ENCODE measurements around the gene EPS15. TPM values are rescaled to one million over a fixed set of nuclear protein-coding genes. Genes with fewer than 3 reads are reported as not detected.

Gene EPS15
- total RNA-seq, 4 donors from 2014 or later = 49.8 to 84.3 (median 62.5) TPM

GRCh38 chr1:51491166-51491981 lies 27.7 kb downstream of the EPS15 start:
- TF ChIP-seq POLR2AphosphoS5 (IDR thresholded peaks at IDR 0.05) = no peak
- TF ChIP-seq POLR2A (IDR thresholded peaks at IDR 0.05; ENCODE audit: low read depth) = no peak
- 80% methylated on average over 4 of the region's 4 CpGs for WGBS
- no peak for DNase-seq (ENCODE audit: extremely low spot score)
- Histone ChIP-seq H3K4me1 (peaks cover 52 to 75% (median 59%) of the 10 kb centered on the region in 4 donors), H3K27ac (replicated peaks in 1 of 4) (peak overlapping the region in 1 of 4 donors; percentile 1), H3K27me3 (no peaks in the 10 kb centered on the region), H3K4me3 (no peak overlapping the region), H3K36me3 (no peaks in the 10 kb centered on the region), H3K9me3 (no peaks in the 10 kb centered on the region)
- intact Hi-C loops (cut with DNase I) = no loop called here

GRCh38 chr1:51489472-51489871 lies 29.6 kb downstream of the EPS15 start:
- no peaks in the 10 kb centered on the region for H3K36me3 ChIP-seq
- whole genome bisulfite sequencing = 85% methylated on average over 3 of the region's 3 CpGs
- no peak overlapping the region for H3K4me3 ChIP-seq
- no peaks in the 10 kb centered on the region for H3K27me3 ChIP-seq
- peaks cover 37 to 56% (median 42%) of the 10 kb centered on the region in 4 donors for H3K4me1 ChIP-seq
- intact Hi-C loops (cut with DNase I) = no loop called here
- no peak for DNase-seq (ENCODE audit: extremely low spot score)
- H3K27ac ChIP-seq (replicated peaks in 1 of 4) = no peak overlapping the region
- H3K9me3 ChIP-seq = no peaks in the 10 kb centered on the region
- no peak for TF ChIP-seq CTCF (IDR thresholded peaks at IDR 0.05)
- TF ChIP-seq EP300 (IDR thresholded peaks at IDR 0.05) = no peak
- no peak for TF ChIP-seq POLR2A (IDR thresholded peaks at IDR 0.05; ENCODE audit: low read depth)
- no peak for TF ChIP-seq POLR2AphosphoS5 (IDR thresholded peaks at IDR 0.05)

- Histone ChIP-seq H3K27ac (replicated peaks in 1 of 4) (no peak overlapping the region), H3K4me1 (peaks cover 33 to 47% (median 35%) of the 10 kb centered on the region in 4 donors), H3K27me3 (no peaks in the 10 kb centered on the region), H3K4me3 (no peak overlapping the region), H3K9me3 (no peaks in the 10 kb centered on the region), H3K36me3 (no peaks in the 10 kb centered on the region)
- WGBS = 61% methylated on average over 4 of the region's 4 CpGs
- TF ChIP-seq POLR2A (IDR thresholded peaks at IDR 0.05; ENCODE audit: low read depth) = no peak
- TF ChIP-seq CTCF (IDR thresholded peaks at IDR 0.05) = no peak
- TF ChIP-seq EP300 (IDR thresholded peaks at IDR 0.05) = no peak
- no peak for TF ChIP-seq POLR2AphosphoS5 (IDR thresholded peaks at IDR 0.05)
- intact Hi-C loops (cut with DNase I) = no loop called here
- DNase-seq (ENCODE audit: extremely low spot score) = no peak
These were observed 30.6 kb downstream of the EPS15 start for GRCh38 chr1:51488372-51489050.

GRCh38 chr1:51487628-51488027 lies 31.4 kb downstream of the EPS15 start:
- intact Hi-C loops (cut with DNase I) = no loop called here
- Histone ChIP-seq H3K27ac (replicated peaks in 1 of 4) (no peak overlapping the region), H3K4me1 (peaks cover 33 to 50% (median 42%) of the 10 kb centered on the region in 4 donors), H3K36me3 (no peaks in the 10 kb centered on the region), H3K9me3 (no peaks in the 10 kb centered on the region), H3K4me3 (no peak overlapping the region), H3K27me3 (no peaks in the 10 kb centered on the region)
- WGBS = 69% methylated on average over 1 of the region's 1 CpG
- TF ChIP-seq POLR2A (IDR thresholded peaks at IDR 0.05; ENCODE audit: low read depth) = no peak
- no peak for TF ChIP-seq EP300 (IDR thresholded peaks at IDR 0.05)
- TF ChIP-seq CTCF (IDR thresholded peaks at IDR 0.05) = no peak
- TF ChIP-seq POLR2AphosphoS5 (IDR thresholded peaks at IDR 0.05) = no peak
- DNase-seq (ENCODE audit: extremely low spot score) = no peak

GRCh38 chr1:51484591-51484990 lies 34.5 kb downstream of the EPS15 start:
- no peak for TF ChIP-seq EP300 (IDR thresholded peaks at IDR 0.05)
- no peak for TF ChIP-seq POLR2A (IDR thresholded peaks at IDR 0.05; ENCODE audit: low read depth)
- TF ChIP-seq POLR2AphosphoS5 (IDR thresholded peaks at IDR 0.05) = no peak
- no peak for TF ChIP-seq CTCF (IDR thresholded peaks at IDR 0.05)
- no peak for DNase-seq (ENCODE audit: extremely low spot score)
- H3K4me1 ChIP-seq = peaks cover 21 to 34% (median 28%) of the 10 kb centered on the region in 4 donors
- H3K36me3 ChIP-seq = peaks cover 0 to 3% (median under 1%) of the 10 kb centered on the region in 4 donors
- no peaks in the 10 kb centered on the region for H3K27me3 ChIP-seq
- no peaks in the 10 kb centered on the region for H3K9me3 ChIP-seq
- H3K4me3 ChIP-seq = no peak overlapping the region
- intact Hi-C loops (cut with DNase I) = no loop called here
- H3K27ac ChIP-seq (replicated peaks in 1 of 4) = no peak overlapping the region
